Loucy (cell line): ENCODE results near the gene DOCK10.
A peak's percentile ranks its signal among the peaks of the same experiment; 100 is the strongest.

Experiments used
- H2AFZ ChIP-seq: fragments of 200-600 bp; sonication (generic); 2 replicates; pipeline ENCODE4 v1.6.0; 2016; ENCODE audit warnings: antibody characterized with exemption, mild to moderate bottlenecking, low read length, moderate library complexity
- H3F3A ChIP-seq: fragments of 200-600 bp; 2 replicates; pipeline ENCODE4 v1.6.0; 2016; ENCODE audit warnings: antibody characterized with exemption, low read depth, mild to moderate bottlenecking
- H3K27me3 ChIP-seq: fragments of 200-600 bp; sonication (generic); 2 replicates; pipeline ENCODE4 v1.6.1; 2014; ENCODE audit warnings: low read length, mild to moderate bottlenecking; ENCODE audit not compliant: insufficient read depth, poor library complexity, severe bottlenecking
- H3K36me3 ChIP-seq: fragments of 200-600 bp; sonication (generic); 2 replicates; pipeline ENCODE4 v1.6.1; 2016; ENCODE audit warnings: low read length; ENCODE audit not compliant: insufficient read depth
- H3K4me1 ChIP-seq: fragments of 200-600 bp; sonication (generic); 2 replicates; pipeline ENCODE4 v1.5.1; 2014; ENCODE audit warnings: low read length, mild to moderate bottlenecking; ENCODE audit not compliant: insufficient read depth, poor library complexity, severe bottlenecking
- H3K4me2 ChIP-seq: fragments of 200-600 bp; sonication (generic); 2 replicates; pipeline ENCODE4 v1.6.0; 2014; ENCODE audit warnings: antibody characterized with exemption, low read length, low read depth, mild to moderate bottlenecking; ENCODE audit not compliant: poor library complexity, severe bottlenecking
- H3K4me3 ChIP-seq: fragments of 200-600 bp; sonication (generic); 2 replicates; pipeline ENCODE4 v1.5.1; 2014; ENCODE audit warnings: low read length, mild to moderate bottlenecking, mixed read lengths; ENCODE audit not compliant: poor library complexity, severe bottlenecking
- H3K79me2 ChIP-seq: fragments of 200-600 bp; sonication (generic); 2 replicates; pipeline ENCODE4 v1.6.1; 2014; ENCODE audit warnings: low read length; ENCODE audit not compliant: insufficient read depth
- H3K9ac ChIP-seq: fragments of 200-600 bp; sonication (generic); 2 replicates; pipeline ENCODE4 v1.6.0; 2014; ENCODE audit warnings: mild to moderate bottlenecking, low read depth, low read length, moderate library complexity; ENCODE audit not compliant: poor library complexity, severe bottlenecking
- H3K9me2 ChIP-seq: fragments of 200-600 bp; sonication (generic); replicated peaks from 2 replicates; pipeline ENCODE4 v1.6.1; 2016; ENCODE audit warnings: low read depth, low read length, mixed read lengths
- H3K9me3 ChIP-seq: fragments of 200-600 bp; sonication (generic); 2 replicates; pipeline ENCODE4 v1.6.1; 2014; ENCODE audit warnings: mild to moderate bottlenecking, antibody characterized with exemption, low read length, low read depth; ENCODE audit not compliant: insufficient read depth
- H4K20me1 ChIP-seq: fragments of 200-600 bp; sonication (generic); 2 replicates; pipeline ENCODE4 v1.6.0; 2014; ENCODE audit warnings: antibody characterized with exemption, low read length, mild to moderate bottlenecking; ENCODE audit not compliant: insufficient read depth, poor library complexity, severe bottlenecking
- EZH2phosphoT487 ChIP-seq: fragments of 200-600 bp; IDR thresholded peaks from 2 replicates; pipeline ENCODE4 v1.6.1; 2018; ENCODE audit warnings: antibody characterized with exemption, mild to moderate bottlenecking, moderate library complexity, borderline replicate concordance
- TF ChIP-seq, protein P1 (sequence below): fragments of 200-600 bp; sonication (generic); conservative IDR thresholded peaks from 2 replicates; pipeline ENCODE4 v1.5.1; 2014; ENCODE audit warnings: mild to moderate bottlenecking, antibody characterized with exemption, low read length

Gene DOCK10

DNA sequence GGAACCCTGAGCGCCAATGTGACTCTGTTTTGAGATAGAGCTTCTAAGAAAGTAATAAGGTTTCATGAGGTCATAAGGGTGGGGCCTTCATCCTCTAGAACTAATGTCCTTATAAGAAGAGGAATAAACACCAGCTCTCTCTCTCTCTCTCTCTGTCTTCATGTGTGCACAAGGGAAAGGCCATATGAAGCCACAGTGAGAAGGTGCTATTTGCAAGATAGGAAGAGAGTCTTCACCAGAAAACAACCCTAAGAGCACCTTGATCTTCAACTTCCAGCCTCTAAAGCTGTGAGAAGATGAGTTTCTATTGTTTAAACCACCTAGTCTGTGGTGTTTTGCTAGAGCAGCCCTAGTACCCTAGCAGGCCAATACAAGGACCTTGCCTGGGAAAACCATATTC, 55.8 kb downstream of the DOCK10 start:
- H4K20me1 ChIP-seq, result no peaks in the 10 kb centered on the region
- H2AFZ ChIP-seq, result no peak overlapping the region
- no peak overlapping the region for H3K4me2 ChIP-seq
- peaks cover 25% of the 10 kb centered on the region for H3K4me1 ChIP-seq
- H3K79me2 ChIP-seq, result no peaks in the 10 kb centered on the region
- no peak overlapping the region for H3K4me3 ChIP-seq
- H3K9me3 ChIP-seq, result no peaks in the 10 kb centered on the region
- no peaks in the 10 kb centered on the region for H3F3A ChIP-seq
- no peak for TF ChIP-seq EZH2phosphoT487
- TF ChIP-seq, protein P1, sequence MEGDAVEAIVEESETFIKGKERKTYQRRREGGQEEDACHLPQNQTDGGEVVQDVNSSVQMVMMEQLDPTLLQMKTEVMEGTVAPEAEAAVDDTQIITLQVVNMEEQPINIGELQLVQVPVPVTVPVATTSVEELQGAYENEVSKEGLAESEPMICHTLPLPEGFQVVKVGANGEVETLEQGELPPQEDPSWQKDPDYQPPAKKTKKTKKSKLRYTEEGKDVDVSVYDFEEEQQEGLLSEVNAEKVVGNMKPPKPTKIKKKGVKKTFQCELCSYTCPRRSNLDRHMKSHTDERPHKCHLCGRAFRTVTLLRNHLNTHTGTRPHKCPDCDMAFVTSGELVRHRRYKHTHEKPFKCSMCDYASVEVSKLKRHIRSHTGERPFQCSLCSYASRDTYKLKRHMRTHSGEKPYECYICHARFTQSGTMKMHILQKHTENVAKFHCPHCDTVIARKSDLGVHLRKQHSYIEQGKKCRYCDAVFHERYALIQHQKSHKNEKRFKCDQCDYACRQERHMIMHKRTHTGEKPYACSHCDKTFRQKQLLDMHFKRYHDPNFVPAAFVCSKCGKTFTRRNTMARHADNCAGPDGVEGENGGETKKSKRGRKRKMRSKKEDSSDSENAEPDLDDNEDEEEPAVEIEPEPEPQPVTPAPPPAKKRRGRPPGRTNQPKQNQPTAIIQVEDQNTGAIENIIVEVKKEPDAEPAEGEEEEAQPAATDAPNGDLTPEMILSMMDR, result no peak
- H3K27me3 ChIP-seq, result no peaks in the 10 kb centered on the region
- H3K9ac ChIP-seq, result no peak overlapping the region
- no peaks in the 10 kb centered on the region for H3K9me2 ChIP-seq
- H3K36me3 ChIP-seq, result no peaks in the 10 kb centered on the region

DNA sequence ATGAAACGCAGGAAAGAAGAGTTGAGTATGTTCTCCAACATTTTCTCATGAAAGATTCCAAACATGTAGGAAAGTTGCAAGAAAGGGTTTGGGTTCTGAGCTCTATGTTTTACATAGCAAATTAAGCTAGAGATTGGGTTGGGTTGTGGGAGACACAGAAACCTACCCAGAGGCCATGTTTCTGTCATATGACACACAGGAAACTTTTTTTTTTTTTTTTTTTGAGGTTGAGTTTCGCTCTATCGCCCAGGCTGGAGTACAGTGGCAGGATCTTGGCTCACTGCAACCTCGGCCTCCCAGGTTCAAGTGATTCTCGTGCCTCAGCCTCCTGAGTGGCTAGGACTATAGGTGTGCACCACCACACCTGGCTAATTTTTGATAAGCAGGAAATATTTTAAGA, 57.6 kb downstream of the DOCK10 start:
- H3F3A ChIP-seq, result no peaks in the 10 kb centered on the region
- no peak overlapping the region for H2AFZ ChIP-seq
- no peak overlapping the region for H3K4me3 ChIP-seq
- H3K36me3 ChIP-seq, result no peaks in the 10 kb centered on the region
- H3K79me2 ChIP-seq, result no peaks in the 10 kb centered on the region
- no peak overlapping the region for H3K9ac ChIP-seq
- TF ChIP-seq, protein P1, result no peak
- TF ChIP-seq EZH2phosphoT487, result no peak
- H3K4me2 ChIP-seq, result peak overlapping the region; percentile 52
- H4K20me1 ChIP-seq, result no peaks in the 10 kb centered on the region
- no peaks in the 10 kb centered on the region for H3K9me3 ChIP-seq
- H3K27me3 ChIP-seq, result no peaks in the 10 kb centered on the region
- peaks cover 25% of the 10 kb centered on the region for H3K4me1 ChIP-seq
- H3K9me2 ChIP-seq, result no peaks in the 10 kb centered on the region

DNA sequence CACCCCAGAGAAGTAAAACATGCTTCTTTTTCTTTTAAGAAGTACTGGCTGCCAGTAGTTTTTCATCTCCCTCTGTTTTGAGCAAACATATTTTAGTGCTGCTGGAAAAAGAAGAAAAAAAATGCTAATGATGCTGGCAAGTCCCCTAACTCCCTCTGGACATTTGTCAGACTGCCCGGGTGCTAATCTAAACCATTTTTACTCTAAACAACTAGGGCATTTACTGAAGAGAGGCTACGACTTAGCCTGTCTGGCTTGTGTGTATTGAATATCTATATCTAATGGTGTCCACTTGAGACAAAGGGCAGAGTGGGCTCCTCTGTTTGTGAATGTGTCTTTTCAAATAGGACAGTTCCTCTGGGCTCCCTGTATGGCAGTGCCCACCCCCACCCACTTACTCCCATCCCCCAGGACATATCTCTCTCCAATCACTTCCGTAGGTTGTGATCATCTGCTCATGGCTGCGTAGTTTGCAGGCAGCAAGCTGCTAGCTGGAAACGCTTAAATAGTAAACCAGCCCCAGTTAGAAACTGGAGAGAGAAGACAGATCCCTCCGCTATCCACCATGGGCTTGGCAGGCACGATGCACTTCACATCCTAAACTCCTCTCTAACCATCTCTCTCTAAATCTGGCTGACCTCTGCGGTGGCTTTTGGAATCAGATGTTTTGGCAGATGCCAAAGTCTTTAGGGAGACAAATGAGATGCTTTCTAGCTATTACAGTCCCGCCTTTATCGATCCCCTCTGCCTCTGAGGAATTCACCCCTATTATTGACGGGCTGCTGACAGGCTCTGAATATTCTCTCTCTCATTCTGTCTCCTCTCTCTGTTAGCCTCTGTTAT, 58.3 kb downstream of the DOCK10 start:
- Histone ChIP-seq H3K27me3 (no peaks in the 10 kb centered on the region), H3K9me3 (no peaks in the 10 kb centered on the region), H3K4me2 (peak overlapping the region; percentile 52), H3K4me1 (peaks cover 25% of the 10 kb centered on the region), H3K9ac (no peak overlapping the region), H3K9me2 (no peaks in the 10 kb centered on the region), H3F3A (no peaks in the 10 kb centered on the region), H3K4me3 (peak overlapping the region; percentile 31), H4K20me1 (no peaks in the 10 kb centered on the region), H3K36me3 (no peaks in the 10 kb centered on the region), H2AFZ (peak overlapping the region; percentile 55; the same call in 1 of the 2 replicates), H3K79me2 (no peaks in the 10 kb centered on the region)
- TF ChIP-seq EZH2phosphoT487, result no peak
- TF ChIP-seq, protein P1, result no peak
